GM21529 (cell line): ENCODE data around the gene KLHL11.
"Not testable (repeated sequence)": the region's sequence is repeated elsewhere in the genome, so short reads cannot be mapped to it uniquely, and the experiment has no call there.

Experiments
- ATAC-seq: cut with Tn5 transposase; IDR thresholded peaks from one replicate; pipeline ENCODE4 v1.9.1; 2021; ENCODE audit not compliant: unreplicated experiment

The KLHL11 gene

DNA sequence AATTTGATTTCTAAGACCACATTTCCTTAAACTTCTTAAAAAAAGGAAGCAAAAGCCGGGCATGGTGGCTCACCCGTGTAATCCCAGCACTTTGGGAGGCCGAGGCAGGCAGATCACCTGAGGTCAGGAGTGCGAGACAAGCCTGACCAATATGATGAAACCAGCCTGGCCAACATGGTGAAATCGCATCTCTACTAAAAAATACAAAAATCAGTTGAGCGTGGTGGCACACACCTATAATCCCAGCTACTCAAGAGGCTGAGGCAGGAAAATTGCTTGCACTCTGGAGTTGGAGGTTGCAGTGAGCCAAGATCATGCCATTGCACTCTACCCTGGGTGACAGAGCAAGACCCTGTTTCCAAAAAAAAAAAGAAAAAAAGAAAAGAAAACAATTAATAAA lies 24.4 kb downstream of the KLHL11 start:
- not testable (repeated sequence) for ATAC-seq

DNA sequence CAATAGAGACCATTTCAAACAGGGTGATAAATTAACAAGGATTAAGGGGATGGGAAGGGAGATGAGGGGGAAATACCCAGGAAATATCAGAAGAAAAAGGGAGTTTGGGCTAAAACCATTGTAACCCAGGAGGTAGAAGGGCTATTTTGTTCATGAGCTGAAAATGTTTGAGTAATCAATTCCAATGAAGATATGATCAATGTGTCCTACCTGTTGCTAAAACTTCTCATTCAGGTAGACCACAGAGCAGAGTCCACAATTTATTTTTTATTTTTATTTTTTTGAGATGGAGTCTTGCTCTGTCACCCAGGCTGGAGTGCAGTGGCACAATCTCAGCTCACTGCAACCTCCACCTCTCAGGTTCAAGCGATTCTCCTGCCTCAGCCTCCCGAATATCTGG lies 25.8 kb downstream of the KLHL11 start:
- ATAC-seq: not testable (repeated sequence)

DNA sequence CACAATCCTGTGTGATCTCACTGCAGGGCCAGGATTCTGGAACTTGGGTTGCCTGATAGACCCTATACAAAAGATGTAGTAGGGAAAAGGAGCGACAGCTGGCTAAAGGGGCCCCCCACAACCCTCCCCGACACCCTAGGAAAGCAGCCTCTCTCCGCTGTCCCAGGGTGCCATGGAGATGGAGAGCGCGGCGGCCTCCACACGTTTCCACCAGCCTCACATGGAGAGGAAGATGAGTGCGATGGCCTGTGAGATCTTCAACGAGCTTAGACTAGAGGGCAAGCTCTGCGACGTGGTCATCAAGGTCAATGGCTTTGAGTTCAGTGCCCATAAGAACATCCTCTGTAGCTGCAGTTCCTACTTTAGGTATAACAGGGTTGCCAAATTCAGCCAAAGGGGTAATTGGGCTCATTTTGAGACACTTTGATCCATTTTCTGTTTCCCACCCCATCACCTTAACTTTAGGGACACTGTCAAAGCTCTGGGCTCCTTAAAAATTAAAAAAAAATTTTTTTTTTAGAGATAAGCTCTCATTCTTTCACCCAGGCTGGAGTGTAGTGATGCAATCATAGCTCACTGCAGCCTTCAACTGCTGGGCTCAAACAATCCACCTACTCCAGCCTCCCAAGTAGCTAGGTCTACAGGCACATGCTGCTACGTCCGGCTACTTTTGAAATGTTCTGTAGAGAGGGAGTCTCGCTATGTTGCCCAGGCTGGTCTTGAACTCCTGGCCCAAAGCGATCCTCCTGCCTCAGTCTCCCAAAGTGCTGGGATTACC lies 27.3 kb downstream of the KLHL11 start, which contains the start of gene KLHL10:
KLHL10 (plus strand) TSS at position 65 of the 778 bp plus-strand sequence; CDS start at position 173, 108 bp downstream.
- ATAC-seq: no peak

DNA sequence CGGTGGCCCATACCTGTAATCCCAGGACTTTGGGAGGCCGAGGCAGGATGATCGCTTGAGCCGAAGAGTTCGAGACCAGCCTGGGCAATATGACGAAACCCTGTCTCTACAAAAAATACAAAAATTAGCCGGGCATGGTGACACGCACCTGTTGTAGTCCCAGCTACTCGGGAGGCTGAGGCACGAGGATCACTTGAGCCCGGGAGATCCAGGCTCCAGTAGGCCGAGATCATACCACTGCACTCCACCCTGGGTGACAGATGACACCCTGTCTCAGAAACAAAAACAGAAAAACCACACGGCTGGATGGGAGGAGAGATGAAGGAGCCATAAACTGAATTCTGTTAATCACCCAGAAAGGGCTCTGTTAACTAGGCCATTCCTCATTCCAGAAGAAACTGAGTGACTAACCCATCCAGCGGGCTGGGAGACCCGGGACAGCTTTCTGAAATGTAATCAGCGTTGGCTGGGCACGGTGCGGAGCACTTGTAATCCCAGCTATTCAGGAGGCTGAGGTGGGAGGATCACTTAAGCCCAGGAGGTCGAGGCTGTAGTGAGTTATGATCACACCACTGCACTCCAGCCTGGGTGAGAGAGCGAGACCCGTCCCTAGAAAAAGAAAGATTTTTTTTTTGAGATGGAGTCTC lies 28.6 kb downstream of the KLHL11 start:
- ATAC-seq: no peak

DNA sequence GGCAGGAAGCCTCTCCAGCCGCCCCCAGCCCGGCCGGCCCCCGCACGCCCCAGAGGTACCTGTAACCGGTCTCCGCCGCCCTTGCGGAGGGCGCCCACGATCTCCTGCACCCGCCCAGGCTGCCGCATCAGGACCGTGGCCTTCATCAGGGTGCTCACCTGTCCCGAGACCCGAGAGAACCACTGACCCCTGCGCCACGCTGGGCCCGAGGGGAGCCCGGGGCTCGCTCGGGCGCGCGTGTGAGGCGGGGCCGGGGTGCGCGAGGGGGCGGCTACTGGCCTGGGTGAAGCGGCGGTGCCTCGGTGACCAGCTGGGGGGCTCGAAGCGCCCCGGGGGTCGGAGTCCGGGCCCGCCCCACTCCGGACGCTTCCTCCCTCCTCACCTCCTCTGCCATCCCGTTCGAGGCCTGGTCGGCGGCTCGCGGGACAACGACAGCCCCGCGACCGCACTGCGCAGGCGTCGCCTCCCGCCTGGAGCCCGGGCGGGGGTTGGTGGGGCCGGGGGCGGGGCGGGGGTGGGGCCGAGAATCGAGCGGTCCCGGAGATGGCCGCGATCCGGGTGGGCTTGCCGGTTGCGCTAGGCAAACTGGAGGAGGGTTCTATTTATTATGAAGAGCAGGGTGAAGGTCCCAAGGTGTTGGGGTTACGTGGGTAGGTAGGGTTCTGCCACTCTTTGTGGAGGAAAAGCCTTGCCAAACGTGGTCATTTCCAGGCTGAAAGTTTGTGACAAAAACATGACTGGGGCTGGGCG lies 29.2 kb downstream of the KLHL11 start, which contains the start of gene NT5C3B:
NT5C3B (minus strand) TSS at position 433 of the 750 bp plus-strand sequence; CDS start at position 394, 39 bp downstream.
- peak; percentile 50 for ATAC-seq

DNA sequence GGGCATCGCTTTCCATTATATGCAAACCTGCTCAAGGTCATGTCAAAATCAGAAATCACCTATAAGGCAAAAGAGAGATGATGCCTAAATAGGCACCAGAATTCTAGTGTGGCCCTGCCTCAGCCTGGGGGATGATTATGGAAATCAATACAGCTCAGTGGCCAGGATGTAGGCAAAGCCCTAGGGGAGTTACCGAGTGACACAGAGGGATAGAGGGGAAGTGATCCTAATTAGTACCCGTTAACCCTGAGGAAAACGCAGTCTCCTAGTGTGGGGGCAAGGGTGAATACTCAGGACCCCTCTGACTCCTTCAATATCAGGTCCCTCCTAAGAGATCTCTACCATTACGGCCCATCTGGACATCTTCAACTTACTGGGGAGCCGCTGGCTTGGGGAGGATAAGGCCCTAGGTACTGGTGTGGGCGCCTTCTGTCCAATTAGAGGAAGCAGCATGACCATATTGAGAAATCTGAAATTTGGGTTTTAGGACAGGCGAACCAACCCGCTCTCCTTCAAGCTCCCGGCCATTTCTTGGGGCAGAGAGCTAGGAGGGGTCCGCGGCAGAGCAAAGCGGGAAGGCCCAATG lies 29.9 kb downstream of the KLHL11 start:
- peak; percentile 51 for ATAC-seq

DNA sequence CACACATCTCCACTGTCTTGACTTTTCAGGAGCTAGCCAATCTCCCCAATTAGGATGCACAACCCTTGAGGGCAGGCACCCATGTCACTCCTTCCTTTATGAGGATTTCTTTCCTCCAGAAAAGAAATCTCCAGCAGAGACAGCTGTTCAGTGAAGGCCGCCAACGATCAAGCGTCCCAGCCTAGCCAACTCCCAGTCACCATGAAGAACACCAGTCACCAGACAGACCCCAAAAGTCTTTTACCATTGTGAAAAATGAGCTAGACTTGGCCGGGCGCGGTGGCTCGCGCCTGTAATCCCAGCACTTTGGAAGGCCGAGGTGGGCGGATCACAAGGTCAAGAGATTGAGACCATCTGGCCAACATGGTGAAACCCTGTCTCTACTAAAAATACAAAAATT lies 35.3 kb downstream of the KLHL11 start:
- ATAC-seq: not testable (repeated sequence)

DNA sequence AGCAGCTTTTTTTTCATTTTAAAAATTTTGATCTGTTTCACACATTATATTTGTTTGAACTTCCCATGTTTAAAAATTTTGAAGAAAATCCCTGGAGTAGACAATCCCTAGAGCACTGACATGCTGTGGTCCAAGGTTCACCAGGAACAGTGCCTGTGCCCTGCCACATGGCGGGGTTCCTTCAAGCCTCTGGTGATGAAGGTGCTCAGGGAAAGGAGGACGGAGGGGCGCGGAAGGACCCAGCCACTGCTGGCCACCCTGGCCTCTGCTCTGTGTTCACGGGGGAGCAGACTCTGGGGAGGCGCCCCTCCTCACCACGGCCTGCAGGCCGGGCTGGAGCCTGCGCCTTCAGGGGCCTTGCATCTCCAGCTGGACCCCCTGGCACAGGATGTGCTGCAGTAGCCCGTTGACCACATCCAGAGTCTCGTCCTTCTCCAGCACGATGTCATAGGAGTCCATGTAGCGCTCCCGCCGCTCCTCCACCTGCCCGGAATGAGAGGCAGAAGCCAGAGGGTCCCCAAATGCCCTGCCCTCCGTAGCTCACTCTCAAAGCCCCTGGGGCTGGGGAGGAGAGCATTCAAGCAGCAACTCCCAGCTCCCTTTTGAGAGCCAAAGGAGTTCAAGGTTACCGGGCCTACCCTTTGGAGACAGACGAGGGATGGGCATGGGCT lies 39.9 kb downstream of the KLHL11 start:
- no peak for ATAC-seq

DNA sequence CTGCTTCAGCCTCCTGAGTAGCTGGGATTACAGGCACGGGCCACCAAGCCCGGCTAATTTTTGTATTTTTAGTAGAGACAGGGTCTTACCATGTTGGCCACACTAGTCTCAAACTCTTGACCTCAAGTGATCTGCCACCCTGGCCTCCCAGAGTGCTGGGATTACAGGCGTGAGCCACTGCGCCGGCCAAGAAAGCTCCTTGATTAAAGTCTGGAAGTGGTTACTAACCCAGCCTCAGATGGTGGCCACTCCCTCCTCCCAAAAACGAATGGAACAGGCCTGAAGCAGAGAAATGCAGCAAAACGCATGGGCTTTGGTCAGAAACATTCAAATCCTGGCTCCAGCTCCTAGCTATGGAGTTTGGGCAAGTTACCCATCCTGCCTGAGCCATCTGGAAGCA lies 41.1 kb downstream of the KLHL11 start:
- no peak for ATAC-seq

DNA sequence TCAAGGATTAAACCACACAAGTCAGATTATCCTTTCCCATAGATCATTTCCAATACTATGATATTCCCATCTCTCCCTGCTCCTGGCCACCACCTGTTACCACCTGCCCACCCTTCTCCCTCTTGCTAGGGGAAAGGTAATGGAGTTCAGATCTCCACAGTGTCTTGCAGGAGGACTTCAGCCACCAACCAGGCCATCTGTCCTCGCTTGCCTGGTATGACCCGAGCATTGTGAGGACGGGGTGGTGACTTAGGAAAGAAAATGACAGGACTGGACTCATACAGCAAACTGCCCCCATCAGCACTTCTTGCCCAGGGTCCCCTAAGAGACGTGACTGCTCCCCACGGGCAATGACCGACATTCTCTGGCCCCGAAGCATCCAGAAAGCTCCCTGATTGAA lies 41.6 kb downstream of the KLHL11 start:
- ATAC-seq: no peak

DNA sequence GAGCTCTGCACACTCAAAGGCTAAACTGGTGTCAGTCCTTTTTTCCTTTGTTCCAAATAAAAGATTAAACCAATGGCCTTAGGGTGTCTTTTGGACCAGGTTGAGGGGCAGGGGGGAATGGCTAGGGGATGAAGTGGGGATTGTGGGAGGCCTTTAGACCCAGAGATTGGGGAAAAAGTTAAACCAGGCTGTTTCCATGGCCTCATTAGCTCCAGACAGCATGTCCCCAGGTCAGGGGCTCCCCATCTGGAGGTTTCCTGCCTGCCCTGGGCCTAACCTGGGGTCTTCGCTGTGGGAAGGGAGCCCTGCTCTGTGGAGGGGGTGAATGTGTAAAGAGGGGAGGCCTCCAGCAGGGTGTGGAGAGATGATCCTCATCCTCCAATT lies 42.1 kb downstream of the KLHL11 start:
- ATAC-seq: no peak

DNA sequence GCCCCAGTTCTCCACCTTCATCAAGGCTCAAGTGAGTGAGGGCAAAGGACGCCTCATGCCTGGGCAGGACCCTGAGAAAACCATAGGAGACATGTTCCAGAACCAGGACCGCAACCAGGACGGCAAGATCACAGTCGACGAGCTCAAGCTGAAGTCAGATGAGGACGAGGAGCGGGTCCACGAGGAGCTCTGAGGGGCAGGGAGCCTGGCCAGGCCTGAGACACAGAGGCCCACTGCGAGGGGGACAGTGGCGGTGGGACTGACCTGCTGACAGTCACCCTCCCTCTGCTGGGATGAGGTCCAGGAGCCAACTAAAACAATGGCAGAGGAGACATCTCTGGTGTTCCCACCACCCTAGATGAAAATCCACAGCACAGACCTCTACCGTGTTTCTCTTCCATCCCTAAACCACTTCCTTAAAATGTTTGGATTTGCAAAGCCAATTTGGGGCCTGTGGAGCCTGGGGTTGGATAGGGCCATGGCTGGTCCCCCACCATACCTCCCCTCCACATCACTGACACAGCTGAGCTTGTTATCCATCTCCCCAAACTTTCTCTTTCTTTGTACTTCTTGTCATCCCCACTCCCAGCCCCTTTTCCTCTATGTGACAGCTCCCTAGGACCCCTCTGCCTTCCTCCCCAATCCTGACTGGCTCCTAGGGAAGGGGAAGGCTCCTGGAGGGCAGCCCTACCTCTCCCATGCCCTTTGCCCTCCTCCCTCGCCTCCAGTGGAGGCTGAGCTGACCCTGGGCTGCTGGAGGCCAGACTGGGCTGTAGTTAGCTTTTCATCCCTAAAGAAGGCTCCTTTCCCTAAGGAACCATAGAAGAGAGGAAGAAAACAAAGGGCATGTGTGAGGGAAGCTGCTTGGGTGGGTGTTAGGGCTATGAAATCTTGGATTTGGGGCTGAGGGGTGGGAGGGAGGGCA lies 42.7 kb downstream of the KLHL11 start:
- ATAC-seq: no peak

DNA sequence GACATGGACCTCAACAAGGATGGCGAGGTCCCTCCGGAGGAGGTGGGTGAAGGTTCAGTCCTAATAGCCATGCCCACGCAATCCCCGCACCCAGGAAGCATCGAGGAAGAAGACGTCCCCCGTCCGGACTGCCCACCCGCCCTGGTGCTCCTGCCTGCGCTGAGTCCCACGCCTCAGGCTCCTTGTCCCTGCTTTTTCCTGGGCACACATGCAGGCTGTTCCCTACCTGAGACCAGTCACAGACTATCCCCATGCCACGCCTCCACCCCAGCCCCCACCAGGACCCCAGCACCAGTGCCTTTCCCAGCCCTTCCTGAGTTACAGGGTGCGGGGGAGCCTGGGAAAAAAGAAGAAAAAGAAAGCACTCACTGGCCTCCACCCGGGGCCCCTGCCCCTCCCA lies 43.4 kb downstream of the KLHL11 start:
- no peak for ATAC-seq

DNA sequence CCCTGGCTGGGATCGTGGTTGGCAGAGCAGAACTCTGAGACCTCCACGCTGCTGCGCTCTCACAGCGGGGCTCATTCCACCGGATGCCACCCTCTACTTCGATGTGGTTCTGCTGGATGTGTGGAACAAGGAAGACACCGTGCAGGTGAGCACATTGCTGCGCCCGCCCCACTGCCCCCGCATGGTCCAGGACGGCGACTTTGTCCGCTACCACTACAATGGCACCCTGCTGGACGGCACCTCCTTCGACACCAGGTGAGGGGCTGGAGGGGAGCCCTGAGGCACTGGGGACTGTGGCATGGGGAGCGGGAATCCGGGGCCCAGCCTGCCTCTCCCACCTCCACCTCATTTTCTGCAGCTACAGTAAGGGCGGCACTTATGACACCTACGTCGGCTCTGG lies 47.2 kb downstream of the KLHL11 start:
- ATAC-seq: no peak

DNA sequence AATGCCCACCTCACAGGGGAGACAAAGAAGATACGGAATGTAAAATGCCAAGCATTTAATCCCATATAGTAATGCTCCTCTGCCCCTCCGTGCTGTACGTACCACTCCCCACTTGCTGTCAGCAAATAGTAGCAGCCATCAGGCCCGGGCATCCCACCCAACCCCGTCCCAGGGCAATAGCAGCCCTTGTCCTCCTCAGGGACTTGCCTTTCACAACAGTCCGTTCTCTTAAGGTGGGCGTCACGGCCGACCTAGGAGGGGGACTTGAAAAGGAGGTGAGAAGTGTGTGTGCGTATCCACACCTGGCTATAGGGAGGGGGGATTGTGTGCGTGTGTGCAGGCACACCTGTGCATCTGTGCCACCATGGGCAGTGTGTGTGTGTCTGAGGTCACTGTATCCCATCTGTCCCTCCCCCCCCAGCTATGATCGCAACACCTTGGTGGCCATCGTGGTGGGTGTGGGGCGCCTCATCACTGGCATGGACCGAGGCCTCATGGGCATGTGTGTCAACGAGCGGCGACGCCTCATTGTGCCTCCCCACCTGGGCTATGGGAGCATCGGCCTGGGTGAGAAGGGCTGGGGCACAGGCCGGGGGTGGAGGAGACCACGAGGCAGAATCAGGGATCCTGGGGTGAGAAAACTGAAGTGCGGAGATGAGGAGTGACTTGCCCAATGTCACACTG lies 48.4 kb downstream of the KLHL11 start:
- no peak for ATAC-seq

DNA sequence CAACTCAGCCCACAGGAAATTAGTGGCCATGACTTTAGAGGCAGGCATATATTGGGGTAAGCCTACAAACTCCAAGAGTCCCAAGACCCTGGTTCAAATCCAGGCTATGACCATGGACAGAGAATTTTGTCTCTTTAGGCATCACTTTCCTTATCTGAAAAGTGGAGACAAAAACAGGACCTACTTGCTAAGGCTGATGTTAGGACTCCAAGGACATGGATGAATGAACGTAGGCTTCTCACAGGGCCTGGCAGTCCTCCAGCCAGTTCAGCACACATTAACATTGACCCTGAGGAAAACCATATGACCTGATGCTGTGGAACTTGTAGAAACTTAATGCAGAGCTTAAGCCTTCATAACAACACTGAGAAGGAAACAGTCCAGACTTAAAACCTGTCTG lies 51.0 kb downstream of the KLHL11 start:
- no peak for ATAC-seq

DNA sequence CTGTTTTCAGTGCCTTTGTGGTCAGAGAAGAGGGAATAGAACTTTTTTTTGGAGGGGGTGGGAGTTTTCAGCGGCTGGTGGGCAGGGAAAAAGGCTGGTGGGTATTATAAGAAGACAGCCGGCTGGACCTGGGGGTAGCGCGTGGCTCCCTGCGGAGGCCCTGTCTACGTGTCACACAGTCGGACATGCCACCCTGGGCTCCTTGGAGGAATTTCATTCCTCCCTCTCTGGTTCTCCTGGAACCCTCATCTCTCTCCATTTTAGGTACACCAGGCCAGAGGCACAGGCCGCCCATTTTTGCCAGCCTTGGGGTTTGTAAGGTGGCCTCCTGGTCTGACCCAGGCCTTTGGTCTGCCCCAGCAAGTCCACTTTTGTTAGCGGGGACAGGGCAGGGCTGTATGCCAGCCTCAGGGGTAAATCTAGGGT lies 51.5 kb downstream of the KLHL11 start:
- no peak for ATAC-seq

DNA sequence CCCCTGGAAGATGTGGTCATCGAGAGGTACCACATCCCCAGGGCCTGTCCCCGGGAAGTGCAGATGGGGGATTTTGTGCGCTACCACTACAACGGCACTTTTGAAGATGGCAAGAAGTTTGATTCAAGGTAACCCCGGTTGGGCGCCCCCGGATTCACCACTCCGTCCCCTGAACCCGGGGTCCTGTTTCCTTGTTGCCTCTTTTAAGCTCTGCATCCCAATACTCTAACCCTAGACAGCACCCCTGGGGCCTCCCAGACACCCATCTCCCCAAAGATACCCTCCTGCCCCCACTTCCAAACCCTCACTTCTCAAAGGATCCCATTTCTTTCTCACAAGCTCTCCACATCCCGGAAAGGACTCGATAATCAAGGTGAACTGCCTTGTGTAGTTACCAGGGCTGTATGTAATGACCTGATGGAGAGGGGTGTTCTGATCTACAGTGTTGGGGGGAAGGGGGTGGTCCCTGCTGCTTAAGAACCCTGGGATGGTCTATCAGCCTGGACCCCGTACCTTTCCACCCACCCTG lies 52.0 kb downstream of the KLHL11 start:
- no peak for ATAC-seq
